Measurements from ENCODE around the gene CKLF.
"Not testable (repeated sequence)": the region's sequence is repeated elsewhere in the genome, so short reads cannot be mapped to it uniquely, and the experiment has no call there.

The CKLF gene

DNA sequence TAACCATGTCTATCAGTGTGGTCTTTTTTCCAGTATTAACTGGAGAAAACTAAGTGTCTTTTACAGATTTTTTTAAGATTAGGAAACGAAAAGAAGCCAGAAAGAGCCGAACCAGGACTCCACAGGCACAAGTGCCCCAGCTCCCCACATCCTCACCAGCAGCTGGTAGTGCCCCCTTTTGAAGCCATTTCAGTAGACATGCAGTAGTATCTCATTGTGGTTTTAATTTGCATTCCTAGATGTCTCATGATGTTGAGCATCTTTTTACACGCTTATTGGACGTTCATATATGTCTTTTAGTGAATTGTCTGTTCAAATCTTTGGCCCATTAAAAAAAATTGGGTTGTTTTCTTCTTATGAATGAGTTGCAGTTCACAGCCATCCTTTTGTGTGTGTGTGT, 47.4 kb downstream of the CKLF start:
- no peak for DNase-seq

DNA sequence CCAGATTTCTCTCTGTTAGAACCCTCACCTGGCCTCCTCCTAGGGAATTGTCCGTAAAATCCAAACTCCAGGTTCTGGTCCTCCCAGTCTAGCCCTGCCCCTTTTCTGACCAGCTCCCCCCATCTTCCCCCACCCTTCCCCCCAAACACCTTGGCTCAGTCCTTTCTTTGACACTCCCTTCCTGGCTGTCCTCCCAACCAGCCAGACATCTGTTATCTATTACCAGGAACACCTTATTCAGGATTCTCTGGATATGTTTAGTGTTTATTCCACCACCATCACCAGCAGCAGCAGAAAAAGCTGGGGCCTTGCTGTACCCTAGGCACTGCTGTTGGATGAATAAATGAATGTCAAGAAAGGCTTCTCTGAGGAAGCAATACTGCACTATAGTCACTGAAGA, 48.1 kb downstream of the CKLF start:
- no peak for DNase-seq

- DNase-seq, result no peak
Measured at GRCh38 chr16:66601471-66601870, 49.1 kb downstream of the CKLF start.

- DNase-seq, result peak; percentile 60
Measured at GRCh38 chr16:66603537-66604375, 51.4 kb downstream of the CKLF start.

DNA sequence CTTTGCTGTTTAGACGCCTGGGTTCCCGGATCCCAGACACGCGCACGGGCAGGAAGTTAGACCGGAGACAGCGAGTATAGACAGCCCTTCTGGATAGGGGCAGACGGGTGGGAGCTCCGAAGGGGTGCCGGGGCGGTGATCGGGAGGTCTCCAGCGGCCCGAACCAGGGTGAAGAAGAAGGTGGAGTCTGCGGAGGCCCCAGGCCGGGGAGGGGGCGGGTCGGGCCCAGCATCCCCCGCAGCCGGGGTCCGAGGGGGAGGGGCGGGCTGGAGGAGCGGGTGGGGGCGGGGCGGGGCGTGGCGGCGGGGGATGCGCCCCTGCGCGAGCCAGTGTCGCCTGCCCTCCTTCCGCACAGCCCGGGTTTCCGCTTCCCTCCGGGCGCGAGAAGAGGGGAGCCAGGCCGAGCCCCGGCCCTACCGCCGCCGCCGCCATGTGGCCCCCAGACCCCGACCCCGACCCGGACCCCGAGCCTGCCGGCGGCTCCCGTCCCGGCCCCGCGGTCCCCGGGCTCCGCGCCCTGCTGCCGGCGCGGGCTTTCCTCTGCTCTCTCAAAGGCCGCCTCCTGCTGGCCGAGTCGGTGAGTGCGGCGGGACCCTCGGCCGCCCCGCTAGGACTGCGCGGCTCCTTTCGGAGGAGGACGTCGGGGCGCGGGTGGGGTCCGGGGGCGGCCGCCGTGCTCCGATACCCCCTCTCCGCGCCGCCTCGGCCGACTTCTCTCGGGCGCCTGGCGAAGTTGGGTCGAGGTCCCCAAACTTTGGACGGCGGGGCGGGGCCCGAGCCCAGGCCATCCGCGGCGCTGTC, 52.2 kb downstream of the CKLF start, which contains the start of gene CMTM3:
Gene CMTM3 (plus strand): TSS at position 329 of the 801 bp plus-strand sequence. CDS start 102 bp downstream, at position 431.
- DNase-seq, result peak; percentile 32

- no peak for DNase-seq
Measured at GRCh38 chr16:66605177-66605978, 53.0 kb downstream of the CKLF start.

DNA sequence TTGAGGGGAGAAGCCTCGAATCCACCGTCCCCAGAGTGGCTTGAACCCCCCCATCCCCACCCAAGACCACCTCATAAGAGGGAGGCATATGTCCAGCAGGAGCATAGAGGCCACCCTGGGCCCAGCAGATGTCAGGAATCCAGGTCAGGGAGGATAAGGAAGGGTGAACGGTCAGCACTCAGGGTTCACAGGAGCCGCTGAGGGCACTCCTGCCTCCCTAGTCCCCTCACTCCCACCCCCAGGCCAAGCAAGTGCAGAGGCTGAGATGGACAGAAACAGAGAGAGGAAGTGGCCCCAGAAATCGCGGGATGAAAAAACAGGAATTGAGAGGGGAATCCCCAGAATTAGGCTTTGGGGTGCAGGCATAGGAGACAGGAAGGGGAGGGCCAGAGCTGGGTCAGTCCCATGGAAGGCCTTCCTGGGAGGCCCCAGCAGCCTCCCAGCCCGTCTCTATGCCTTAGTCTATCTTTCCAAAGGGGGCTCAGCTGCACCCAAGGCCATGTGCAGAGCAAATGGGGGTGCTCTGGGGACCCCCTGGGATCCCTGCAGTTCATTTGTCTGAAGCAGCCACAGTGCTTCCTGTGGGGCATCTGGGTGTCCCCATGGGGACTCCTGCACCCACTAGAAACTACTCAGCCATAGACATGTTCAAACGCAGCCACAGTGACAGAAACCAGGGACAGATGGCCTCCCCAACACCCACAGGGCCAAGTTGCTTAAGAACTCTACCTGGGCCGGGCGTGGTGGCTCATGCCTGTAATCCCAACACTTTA, 53.8 kb downstream of the CKLF start:
- DNase-seq, result no peak

GRCh38 chr16:66608241-66609138, 56.1 kb downstream of the CKLF start:
- peak; percentile 66 for DNase-seq

- no peak for DNase-seq
Measured at GRCh38 chr16:66609139-66609510, 56.7 kb downstream of the CKLF start.

DNA sequence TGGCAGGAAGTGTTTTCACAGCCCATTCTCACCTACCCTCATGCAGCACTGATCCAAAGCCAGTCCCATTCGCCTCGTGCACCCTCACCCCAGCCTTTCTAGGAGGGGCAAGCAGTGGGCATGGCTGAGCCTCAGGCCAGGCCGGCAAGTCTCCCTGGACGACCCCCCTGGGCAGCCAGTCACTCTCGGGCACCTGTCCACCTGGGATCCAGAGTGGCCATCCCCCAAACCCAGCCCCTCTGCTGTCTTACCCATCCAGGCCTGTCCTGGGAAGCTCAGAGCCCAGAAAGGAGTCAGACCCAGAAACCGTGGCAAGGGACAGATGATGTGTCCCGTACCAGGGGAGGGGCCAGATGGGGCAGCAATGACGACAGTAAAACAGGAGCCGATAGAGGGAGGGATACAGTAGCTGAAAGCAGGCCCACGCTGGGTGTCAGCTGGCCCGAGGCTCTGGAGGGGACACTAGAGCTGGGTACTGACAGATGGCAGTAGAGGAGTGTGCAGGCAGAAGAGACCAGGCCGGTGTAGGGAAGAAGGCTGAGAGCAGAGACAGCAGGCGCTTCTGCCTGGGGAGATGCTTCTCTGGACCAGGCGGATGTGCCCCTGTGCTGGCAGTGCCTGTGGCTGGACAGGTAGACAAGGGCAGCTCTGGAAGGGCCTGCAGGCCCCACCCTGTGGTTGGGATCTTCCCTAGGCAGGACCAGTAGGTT, 57.9 kb downstream of the CKLF start:
- no peak for DNase-seq

DNA sequence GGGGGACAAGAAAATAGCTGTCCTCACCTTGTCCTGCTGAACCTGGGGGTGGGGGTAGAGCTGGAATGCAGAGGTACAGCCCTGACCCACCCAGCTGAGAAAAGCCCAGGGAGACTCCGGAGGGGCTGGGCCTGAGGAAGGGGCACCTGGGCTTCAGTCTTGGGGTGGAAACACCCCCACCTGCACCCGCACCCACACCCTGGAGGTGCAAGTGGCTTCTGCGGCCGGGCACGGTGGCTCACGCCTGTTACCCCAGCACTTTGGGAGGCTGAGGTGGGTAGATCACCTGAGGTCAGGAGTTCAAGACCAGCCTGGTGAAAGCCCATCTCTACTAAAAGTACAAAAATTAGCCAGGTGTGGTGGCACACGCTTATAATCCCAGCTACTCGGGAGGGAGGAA, 59.5 kb downstream of the CKLF start:
- not testable (repeated sequence) for DNase-seq

- no peak for DNase-seq
Measured at GRCh38 chr16:66612422-66612821, 60.0 kb downstream of the CKLF start.

DNA sequence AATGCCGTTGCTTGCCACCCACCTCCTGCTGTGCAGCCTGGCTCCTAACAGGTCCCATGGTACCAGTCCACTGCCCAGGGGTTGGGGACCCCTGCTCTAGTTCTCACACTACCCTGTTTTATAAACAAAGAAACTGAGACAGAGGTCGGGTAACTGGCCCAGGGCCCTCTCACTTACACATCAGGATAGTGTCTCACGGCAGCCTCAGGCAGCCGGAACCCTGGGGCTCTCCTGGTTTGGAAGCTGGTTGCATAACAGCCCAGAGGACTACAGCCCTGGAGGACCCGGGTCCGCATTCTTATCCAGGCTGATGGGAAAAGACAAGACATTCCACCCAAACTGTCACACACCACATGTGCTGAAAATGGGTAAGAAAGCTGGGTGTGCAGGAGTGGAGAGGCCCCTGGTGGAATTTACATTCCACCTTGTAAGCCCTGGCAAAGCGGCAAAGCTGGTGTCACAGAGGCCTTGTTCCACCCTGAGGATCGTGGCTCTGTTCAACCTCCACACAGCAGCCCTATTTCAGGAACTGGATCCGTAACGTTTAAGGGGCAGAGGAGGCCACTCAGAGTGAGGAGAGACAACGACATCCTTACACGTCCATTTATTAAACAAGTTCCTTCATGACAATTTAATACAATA, 61.9 kb downstream of the CKLF start:
- DNase-seq, result no peak
